Measurements from ENCODE around the gene LYVE1.

DNA sequence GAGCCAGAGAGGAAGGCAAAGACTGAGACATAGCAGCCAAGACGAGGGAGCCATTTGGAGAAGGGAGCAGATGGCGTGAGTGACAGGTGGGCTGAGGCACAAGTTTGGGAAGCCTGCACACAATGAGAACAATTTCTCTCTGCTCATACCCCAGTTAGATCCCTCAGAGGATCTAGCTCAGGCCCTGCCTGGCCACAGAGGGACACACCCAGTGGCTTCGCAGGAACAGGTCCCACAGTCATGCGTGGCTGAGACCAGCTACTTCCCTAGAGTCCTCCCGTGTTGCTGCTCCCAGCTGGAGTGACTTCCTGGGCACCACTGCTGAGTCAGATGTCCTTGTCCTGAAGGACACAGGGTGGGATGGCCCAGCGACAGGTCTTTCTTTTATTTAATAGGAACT, 33.4 kb upstream of the LYVE1 start:
- TF ChIP-seq POLR2A (IDR thresholded peaks at IDR 0.05): no peak
- TF ChIP-seq, protein P1, sequence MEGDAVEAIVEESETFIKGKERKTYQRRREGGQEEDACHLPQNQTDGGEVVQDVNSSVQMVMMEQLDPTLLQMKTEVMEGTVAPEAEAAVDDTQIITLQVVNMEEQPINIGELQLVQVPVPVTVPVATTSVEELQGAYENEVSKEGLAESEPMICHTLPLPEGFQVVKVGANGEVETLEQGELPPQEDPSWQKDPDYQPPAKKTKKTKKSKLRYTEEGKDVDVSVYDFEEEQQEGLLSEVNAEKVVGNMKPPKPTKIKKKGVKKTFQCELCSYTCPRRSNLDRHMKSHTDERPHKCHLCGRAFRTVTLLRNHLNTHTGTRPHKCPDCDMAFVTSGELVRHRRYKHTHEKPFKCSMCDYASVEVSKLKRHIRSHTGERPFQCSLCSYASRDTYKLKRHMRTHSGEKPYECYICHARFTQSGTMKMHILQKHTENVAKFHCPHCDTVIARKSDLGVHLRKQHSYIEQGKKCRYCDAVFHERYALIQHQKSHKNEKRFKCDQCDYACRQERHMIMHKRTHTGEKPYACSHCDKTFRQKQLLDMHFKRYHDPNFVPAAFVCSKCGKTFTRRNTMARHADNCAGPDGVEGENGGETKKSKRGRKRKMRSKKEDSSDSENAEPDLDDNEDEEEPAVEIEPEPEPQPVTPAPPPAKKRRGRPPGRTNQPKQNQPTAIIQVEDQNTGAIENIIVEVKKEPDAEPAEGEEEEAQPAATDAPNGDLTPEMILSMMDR (IDR thresholded peaks at IDR 0.05): no peak
